Skin of body (tissue), 2 donors: ENCODE measurements around the gene ITGA11. TPM values are rescaled to one million over a fixed set of nuclear protein-coding genes. Genes with fewer than 3 reads are reported as not detected.

ENCODE experiments used
- DNase-seq: peaks from one replicate; lab custom pipeline; 2025; lab: John Stamatoyannopoulos, UW
- total RNA-seq: library from RNA; depleted of rRNA; stranded (reverse); fragments of >200 nt; gene quantifications from one replicate; pipeline ENCODE4 v1.2.3, GENCODE V29; 2014

The ITGA11 gene
- total RNA-seq, 1 donor from 2014 or later, result 5.7 TPM

DNA sequence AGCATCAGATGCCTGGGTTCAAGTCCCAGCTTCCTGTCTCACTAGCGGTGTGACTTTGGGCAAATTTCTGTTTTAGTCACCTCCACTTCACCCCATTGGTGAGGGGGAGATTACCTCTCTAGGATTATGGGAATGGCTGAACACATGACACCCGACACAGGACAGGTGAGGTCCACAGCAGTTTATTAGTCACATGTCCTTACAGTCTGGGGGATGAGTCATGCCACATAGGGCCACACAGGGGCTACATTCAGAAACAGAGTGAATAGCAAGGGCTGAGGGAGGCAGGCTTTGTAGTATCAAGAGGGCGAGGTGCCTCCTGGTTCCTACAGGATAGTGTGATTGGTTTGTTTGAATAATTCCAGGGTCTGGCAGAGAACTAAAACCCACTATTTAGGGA, 15.2 kb upstream of the ITGA11 start:
- no peak for DNase-seq

DNA sequence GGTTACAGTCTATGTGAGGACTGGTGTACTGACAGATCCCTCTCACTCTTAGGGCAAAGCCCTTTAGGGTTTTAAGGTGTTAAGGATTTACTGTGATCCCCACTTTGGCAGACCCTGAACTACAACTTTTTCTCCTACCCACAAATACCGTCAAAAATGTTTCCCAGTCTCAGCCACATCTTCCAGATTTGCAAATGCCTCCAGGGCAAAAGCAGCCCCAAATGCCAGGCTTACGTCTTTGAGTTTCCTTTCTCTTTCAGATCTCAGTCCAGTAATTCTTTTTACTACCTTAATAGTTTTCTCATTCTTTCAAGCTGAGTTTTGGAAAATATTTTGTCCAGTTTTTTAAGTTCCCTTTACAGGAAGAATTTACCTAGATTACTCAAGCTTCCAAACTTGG, 13.4 kb upstream of the ITGA11 start:
- DNase-seq, result no peak

DNA sequence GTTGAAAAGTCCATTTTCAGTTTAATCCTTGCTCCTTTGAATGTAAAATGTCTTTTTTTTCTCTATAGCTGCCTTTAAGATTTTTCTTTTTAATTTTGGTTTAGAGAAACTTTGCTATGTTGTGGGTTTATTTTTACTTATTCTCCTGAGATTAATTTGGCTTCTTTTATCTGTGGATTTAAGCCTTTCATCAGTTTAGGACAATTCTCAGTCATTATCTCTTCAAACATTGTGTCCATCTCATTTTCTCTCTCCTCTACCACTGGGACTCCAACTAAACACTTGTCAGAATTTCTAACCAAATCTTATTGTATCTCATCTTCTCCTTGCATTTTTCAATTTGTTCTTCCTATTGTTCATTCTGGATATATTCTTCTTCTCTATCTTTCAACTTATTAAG, 12.4 kb upstream of the ITGA11 start:
- no peak for DNase-seq

DNA sequence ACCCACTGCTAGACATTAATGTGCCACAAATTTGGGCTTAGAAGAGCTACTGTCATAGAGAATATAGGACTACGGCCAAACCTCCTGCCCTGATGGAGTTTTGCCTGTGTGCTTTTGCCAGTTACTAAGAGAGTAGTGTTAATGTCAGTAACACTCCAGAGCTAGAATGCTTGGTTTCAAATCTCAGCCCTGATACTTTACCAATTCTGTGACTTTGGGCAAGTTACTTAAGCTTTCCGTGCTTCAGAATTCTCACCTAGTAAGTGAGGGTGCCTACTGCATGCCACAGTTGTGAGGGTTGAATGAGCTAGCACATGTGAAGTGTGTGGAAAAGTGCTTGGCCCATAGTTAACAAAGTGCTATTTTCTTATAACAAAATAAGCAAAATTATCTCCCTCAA, 10.9 kb upstream of the ITGA11 start:
- DNase-seq, result no peak

DNA sequence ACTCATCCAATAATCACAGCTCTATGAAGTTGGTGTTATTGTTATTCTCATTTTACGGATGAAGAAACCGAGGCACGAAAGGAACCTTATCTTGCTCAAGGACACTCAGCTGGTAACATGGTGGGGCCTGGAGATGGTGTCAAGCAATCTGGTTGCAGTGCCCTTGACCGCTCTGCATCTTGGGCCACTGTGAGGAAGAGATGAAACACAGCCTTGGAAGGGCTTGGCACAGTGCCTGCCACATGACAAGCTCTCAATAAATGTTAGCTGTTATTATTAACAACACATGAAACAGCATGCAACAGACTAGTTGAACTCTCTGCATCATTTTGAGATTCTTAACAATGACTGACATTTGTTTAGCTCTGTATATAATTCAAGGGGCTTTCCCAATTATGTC, 10.1 kb upstream of the ITGA11 start:
- DNase-seq, result peak; percentile 38

DNA sequence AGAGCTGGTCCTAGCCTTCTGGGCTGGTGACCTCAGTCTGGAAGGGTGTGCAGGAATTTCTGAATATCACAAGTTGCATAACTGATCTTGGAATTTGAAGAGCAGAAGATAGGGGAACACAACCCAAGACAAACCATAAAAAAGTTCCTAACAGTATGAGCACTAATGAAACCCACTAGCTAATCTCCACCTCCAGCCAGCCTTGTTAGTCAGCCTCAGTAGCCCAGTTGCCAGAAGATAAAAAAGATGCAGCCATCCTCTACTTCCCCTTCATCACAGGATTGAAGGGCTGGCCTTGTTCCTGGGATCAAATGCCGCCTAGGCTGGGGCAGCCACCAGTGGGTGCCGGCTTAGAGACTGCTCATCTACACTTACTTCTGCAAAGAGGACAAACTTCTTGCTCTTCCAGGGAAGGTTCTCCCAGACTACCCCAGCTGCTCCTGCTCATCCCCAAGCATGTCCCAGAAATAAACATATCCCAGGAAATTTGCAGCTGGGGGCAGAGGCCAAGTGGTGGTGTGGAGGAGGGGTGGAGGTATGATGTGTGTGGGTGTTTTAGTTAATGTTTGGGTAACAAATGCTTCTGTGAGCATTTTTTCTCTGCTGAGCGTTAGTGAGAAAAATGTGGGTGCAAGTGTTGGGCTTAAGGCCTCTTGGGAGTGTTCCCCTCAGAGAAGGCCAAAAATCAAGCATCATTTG, 9.2 kb upstream of the ITGA11 start:
- DNase-seq, result no peak

DNA sequence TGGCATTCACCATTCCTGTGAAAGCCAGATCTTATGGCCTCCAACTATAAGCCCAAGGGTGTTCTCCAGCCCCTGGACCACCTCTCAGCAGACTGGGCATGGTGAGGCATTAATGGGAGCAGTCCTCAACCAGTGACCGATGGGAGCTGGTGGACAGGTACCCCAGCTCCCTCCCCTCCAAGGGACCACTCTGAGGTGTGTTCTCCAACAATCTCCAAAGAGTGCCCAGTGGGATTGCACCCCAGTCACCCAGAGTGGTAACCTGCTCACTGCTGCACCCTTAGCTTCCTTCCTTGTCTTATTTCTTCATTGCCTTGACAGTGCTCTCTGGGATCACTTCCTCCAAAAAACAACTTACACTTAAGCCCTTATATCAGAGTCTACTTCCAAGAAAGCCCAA, 8.2 kb upstream of the ITGA11 start:
- no peak for DNase-seq

DNA sequence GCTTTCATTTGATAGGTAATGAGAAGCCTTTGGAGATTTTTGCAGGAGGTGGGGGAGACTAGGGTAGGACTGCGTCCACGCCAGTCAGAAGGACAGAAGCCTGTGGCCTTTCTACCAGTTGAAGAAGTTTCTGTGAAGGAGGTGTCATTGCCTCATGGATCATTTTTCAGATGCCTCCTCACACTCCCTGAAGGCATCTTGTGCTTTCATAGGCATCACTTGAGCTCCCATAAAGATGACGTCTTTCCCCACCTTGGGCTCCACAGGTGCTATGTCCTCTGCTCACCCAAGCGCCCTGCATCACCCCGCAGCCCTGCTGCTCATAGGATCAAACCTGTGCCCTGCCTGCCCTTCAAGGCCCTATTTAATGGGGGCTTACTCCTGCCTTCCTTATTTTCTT, 7.5 kb upstream of the ITGA11 start:
- no peak for DNase-seq

DNA sequence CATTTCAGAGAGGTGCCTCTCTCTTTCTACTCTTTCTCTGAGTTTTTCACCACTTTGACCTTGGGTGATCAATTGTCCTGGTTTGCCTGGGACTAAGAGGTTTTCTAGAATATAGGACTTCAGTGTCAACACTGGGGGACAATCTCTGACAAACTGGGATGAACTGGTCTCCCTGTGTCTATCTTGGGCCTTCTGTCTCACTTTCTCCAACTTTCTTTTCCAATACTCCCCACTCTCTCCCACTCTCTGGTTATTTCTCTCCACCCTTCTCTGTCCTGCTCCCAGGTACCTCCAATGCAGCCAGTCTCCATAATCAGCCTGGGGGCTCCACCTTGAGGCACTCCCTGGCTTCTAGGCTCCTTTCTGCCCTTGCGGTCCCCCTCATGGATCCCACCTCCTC, 4.7 kb upstream of the ITGA11 start:
- no peak for DNase-seq

DNA sequence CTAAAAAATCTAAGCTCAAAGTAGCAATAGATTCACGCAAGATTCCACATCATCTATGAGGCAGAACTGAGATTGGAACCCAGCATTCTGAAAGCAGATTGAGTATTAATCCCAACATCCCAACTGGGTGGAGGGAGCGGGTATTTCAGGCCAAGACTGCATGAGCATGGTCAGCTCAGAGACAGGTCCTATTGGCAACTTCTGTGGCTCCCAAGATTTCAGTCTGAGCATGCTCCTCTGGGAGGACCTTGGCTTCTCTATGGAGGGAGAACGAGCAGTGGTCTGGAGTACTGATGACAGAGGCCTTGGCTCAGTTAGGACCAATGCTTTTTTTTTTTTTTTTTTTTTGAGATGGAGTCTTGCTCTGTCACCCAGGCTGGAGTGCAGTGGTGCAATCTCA, 4.0 kb upstream of the ITGA11 start:
- DNase-seq, result no peak

DNA sequence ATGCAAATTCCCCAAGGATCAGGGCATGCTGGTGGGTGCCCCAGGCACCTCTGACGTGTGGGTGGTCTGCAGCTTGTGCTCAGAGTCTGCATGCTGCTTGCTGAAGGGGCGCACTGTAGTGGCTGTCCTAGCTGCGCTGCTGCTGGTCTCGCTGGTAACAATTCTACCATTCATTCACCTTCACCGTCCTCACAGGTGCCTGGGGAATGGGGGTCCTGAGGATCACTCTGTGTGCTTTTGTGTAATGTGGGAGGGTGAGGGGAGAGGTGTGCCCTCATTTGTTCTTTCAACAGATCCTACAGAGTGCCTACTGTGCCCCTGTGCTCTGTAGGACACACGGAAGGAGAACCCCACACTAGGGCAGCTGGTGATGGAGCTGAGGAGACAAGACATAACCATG, 2.1 kb upstream of the ITGA11 start:
- no peak for DNase-seq

DNA sequence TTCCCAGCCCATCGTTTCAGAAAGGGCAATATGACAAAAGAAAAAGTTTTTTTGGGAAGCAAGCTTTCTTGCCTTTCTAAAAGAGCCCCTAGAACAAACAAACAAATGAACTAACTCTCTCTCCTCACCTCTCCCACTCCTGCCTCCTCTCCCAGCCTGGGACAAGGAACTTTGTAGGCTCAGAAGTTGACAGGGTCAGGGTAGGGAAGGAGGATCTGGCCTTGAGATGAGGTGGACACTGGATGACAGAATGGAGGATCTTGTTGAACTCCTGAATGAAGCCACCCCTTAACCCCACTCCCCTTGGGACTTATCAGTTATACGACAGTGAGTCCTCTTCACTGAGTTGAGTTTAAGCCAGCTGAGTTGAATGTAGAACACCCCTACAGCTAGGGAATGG, 1.6 kb upstream of the ITGA11 start:
- no peak for DNase-seq

DNA sequence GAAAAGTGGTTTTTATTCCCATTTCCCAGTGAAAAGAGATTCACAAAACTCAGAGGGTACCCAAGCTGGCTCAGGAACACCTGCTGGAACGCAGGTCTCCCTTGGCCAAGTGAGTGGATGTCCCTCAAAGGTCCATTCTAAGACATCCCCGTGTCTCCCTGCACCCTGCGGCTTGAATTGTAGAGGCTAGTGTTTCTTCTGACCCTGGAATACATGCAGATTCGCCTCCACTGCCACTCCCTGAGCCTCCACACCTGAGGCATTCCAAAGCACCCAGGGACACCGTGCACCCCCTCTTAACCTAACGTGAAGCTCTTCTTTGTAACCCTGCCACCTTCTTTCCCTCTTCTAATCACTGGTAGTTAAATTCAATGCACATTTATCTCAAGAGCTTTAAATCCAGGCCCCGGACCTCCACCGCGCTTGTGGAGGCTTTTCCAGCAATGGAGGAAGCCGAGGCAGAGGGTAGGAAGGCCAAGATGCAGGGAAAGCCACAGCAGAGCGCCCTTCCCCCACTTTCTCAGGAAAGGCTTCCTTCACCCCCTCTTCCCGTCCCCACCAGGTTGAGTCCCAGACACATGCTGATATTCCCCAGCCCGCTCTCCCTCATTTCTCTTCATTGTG, 590 bp upstream of the ITGA11 start:
- DNase-seq, result no peak

DNA sequence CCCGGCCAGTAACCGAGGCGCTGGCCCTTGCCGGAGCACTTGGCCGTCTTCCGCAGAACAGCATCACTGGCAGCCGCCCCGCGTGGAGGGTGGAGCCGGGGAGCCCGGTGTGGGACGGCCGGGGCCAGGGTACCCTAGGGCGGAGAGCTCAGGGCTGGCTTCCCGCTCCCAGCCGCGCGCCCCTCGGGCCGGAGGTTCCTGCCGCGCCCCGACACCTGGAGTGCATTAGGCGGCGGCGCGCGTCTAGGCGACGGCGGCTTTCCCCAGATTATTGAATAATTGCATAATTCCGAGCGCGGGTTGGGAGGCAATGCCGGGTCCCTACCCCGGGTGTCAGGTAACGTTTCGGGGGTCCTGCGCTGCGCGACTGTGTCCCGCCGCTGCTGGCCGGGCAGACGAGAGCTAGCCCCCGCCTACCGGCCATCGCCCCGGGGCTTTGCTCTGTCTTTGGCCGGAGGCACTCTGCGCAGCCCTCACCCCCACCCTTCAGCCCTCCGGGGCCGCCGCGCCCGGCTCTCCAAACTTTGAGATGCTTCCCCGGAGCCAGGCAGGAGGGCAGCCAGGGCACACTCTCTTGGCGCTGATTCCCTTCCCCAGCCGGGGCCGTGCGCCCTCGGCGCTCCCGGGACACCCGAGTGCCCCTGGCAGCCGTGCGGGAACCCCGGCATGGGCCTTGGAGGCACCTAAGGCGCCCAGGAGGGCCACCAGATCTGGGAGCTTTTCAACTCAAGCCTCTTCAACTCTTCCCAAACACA, 749 bp downstream of the ITGA11 start:
- DNase-seq, result no peak

DNA sequence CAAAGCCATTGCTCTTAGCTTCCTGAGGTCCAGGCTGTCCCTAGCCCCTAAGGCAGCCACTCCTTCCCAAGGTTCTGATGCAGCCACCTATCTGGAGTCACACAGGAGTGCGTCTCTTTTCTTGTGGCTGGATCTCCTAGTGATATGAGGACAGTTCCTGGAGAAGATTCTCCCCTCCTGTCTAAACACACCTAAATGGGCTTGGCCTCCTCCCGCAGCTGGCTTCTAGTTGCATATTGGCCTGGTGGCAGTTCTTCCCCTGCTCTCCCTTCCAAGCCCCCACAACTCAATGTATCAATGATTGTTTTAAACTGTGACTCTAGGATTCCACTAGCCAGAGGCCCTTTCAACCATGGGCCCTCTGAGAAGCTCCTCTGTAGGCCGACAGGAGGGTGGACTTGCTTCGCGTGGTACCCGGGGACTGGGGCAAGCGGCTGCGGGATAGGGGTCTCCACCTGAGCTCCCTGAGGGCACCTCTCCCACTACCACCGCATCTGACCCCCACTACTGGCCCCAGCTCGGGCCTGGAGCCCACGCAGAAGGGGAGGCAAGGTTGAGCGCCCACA, 1.4 kb downstream of the ITGA11 start:
- no peak for DNase-seq

DNA sequence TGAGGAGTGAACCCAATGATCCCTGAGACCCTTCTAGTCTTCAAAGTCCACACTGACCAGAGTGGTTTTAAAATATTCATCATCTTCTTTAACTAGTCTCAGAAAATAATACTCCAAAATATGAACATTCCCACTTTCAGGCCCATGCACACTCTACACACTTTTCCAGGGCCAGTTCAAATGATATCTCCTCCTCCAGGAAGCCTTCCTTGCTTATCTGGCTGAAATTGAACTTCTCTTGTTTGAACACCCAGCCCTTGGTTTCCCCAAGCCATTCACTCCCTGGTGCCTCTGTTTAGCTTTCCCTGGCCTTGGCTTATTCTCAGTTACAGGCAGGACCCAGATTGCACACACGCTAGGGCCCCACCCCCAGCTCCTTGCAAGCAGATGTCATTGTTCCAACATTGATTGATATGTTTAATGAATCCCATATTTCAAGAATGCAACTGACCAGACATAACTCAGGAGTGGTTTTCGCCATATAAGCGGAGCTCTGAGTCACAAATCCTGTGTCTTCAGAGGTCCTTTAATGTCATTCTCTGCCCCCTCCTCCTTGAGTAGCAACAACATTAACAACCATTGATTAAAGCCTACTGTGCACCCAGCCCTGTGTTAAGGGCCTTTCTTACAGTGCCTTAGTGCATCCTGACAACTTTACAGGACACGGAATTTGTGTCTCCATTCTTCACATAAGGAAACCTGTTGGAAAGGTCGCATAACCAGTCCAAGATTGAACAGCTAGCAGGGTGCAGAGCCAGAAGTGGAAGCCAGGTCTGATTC, 2.1 kb downstream of the ITGA11 start:
- DNase-seq, result peak; percentile 43

DNA sequence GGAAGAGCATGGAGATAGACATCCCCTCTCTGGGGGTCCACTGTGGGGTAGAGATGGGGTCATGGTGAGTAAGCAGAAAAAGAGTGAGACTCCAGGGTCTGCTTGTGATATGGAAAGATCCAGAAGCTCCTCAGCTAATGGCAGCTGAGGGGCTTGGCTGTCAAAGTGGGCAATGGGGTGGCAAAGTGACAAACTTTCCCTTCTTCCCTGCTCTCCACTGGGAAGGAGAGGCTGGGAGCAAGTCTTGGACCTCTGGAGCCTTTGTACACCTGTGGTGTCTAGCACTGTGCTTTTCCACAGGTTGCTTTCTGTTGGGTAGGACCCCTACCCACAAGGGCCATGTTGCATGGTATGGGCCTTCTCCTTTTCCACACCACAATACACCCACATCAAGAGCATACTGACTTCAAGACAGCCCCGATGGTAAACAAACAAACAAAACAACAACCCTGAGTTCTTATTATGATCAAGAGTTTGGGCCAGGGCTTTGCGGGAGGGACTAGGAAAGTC, 3.5 kb downstream of the ITGA11 start:
- DNase-seq, result no peak

DNA sequence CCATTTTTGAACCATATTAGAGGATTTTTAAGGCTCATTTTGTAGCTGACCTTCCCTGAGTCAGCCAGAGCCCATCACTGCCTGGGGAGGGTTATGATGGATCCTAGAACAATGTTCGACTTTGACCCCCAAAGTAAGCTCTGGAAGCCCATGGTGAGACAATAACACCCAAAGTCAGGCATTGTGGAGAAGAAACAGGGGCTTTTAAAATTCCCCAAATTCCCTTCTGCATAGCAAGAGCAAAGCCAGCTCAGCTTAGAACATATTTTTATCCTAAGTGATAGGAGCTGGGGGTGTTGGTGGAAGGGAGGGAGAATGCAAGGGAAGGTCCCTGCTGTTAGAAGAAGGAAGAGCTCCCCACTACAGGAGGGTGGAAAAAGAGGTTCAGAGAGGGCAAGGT, 4.0 kb downstream of the ITGA11 start:
- no peak for DNase-seq

DNA sequence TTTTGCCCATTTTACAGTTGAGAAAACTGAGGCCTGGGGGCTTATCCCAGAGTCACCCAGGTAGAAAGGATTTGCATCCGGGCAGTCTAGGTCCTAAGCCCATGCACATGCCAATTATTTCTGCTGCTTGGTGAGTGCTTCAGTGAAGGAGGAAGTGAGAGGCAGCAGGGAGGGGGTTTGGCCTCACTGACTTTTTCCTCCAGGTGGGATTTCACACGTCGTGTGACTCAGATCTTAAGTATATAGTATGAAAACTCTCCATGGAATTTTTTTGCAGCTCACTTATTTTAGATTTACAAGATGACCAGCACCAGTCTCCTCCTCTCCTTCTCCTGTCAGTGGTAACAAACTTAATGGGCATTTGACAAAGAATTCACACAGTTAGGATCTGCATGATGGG, 4.6 kb downstream of the ITGA11 start:
- no peak for DNase-seq

DNA sequence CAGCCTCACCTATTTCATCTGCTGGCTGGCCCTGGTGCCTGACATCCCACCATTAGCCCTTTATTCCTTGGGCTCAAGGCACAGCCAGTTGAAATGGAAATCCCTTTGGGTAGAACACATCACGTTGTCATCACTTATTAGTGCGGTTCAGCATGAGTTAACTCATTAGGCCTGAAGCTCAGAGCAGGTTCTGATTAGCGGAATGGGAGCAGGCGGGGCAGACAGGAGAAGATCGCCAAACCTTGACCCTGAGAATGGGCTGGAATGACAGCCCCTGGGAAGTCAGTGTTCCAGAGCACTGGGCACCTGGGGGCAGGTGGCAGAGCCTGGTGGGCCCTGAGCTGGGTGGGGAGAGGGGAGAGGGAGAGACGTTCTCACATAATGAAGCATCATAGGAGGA, 5.8 kb downstream of the ITGA11 start:
- DNase-seq, result no peak

DNA sequence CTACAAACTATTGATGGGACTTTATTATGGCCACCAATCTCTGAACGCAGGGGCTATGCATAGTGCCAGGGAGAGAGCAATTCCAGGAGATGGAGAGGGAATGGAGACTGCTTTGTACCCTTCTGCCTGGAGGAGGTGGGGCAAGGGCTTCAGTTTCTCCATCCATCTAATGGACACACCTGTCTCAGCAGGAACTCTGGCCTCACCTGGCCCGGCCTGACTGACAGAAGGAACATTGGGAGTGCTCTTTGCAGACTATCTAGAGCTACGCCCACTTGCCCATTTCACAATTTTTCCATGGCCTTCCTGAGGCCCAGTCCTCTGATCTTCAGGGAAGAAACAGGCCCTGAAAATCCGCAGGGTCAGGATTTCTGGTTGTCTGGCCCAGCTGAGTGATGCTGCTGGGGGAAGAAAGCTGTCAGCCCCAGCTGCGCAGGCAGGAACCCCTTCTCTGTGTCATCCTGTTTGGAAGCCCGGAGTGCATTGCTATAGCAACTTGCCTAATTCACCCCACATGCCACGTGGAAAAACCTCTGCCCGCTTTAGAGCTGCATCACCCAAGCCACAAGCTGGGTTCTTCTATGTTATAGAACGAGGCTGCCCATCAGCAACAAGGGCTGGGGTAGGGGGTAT, 6.4 kb downstream of the ITGA11 start:
- peak; percentile 19 for DNase-seq
